Measurements from ENCODE around the gene MEX3A. TPM values are rescaled to one million over a fixed set of nuclear protein-coding genes. Genes with fewer than 3 reads are reported as not detected.
"Not testable (repeated sequence)": the region's sequence is repeated elsewhere in the genome, so short reads cannot be mapped to it uniquely, and the experiment has no call there.

The MEX3A gene
- total RNA-seq, 1 donor from 2014 or later: 37.6 TPM

DNA sequence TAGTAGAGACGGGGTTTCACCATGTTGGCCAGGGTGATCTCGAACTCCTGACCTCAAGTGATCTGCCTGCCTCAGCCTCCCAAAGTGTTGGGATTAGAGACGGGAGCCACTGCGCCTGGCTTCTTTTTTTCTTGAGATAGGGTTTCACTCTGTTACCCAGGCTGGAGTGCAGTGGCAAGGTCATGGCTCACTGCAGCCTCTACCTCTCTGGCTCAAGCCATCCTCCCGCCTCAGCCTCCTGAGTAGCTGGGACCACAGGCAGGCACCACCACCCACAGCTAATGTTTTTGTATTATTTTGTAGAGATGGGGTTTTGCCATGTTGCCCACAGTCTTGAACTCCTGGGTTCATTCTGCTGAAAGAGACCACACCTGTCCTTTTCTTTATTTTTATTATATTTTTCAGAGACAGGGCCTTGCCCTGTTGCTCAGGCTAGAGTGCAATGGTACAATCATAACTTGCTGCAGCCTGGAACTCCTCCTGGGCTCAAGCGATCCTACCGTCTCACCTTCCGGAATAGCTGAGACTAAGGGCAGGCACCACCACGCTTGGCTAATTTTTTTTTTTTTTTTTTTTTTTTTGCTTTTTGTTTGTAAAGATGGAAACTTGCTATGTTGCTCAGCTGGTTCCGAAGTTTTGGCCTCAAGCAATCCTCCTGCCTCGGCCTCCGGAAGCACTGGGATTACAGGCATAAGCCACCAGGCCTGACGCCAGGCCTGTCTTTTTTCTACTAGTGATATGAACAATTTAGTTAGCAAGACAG is 35.3 kb upstream of the MEX3A start:
- Histone ChIP-seq H2AFZ (ENCODE audit: low read depth, low read length) (no peak overlapping the region), H3K4me3 (ENCODE audit: insufficient read depth, low read depth, low read length) (peak overlapping the region; percentile 55), H3K9me3 (ENCODE audit: insufficient read depth, low read depth, low read length) (no peaks in the 10 kb centered on the region), H3K9ac (ENCODE audit: low read length) (peak overlapping the region; percentile 79), H3K4me1 (ENCODE audit: insufficient read depth, low read length) (peaks cover 61% of the 10 kb centered on the region), H4K20me1 (ENCODE audit: insufficient read depth, low read length) (peaks cover 68% of the 10 kb centered on the region), H3K27ac (ENCODE audit: low read depth, low read length) (peak overlapping the region; percentile 64), H3K4me2 (ENCODE audit: low read length) (peak overlapping the region; percentile 84), H3K27me3 (ENCODE audit: insufficient read depth, low read length) (no peaks in the 10 kb centered on the region), H3K36me3 (ENCODE audit: insufficient read depth, low read length) (peaks cover 14% of the 10 kb centered on the region), H3K79me2 (ENCODE audit: insufficient read depth, low read length) (peaks cover 80% of the 10 kb centered on the region)
- FAIRE-seq (no peak), DNase-seq (ENCODE audit: low read depth) (no peak)
- Mint-ChIP-seq H3K4me3 (ENCODE audit: unreplicated experiment) (peak overlapping the region; percentile 77), H3K27me3 (ENCODE audit: low read depth, unreplicated experiment) (no peaks in the 10 kb centered on the region), H3K9me3 (ENCODE audit: unreplicated experiment) (no peaks in the 10 kb centered on the region), H3K27ac (ENCODE audit: unreplicated experiment) (peak overlapping the region; percentile 72), H3K36me3 (ENCODE audit: low read depth, unreplicated experiment) (peaks cover 7% of the 10 kb centered on the region), H3K4me1 (ENCODE audit: low read depth, unreplicated experiment) (peaks cover 47% of the 10 kb centered on the region)
- TF ChIP-seq, protein P1, sequence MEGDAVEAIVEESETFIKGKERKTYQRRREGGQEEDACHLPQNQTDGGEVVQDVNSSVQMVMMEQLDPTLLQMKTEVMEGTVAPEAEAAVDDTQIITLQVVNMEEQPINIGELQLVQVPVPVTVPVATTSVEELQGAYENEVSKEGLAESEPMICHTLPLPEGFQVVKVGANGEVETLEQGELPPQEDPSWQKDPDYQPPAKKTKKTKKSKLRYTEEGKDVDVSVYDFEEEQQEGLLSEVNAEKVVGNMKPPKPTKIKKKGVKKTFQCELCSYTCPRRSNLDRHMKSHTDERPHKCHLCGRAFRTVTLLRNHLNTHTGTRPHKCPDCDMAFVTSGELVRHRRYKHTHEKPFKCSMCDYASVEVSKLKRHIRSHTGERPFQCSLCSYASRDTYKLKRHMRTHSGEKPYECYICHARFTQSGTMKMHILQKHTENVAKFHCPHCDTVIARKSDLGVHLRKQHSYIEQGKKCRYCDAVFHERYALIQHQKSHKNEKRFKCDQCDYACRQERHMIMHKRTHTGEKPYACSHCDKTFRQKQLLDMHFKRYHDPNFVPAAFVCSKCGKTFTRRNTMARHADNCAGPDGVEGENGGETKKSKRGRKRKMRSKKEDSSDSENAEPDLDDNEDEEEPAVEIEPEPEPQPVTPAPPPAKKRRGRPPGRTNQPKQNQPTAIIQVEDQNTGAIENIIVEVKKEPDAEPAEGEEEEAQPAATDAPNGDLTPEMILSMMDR (IDR thresholded peaks at IDR 0.05; ENCODE audit: insufficient read depth, low read depth, low read length): no peak
- no peak for TF ChIP-seq EZH2 (IDR thresholded peaks at IDR 0.05; ENCODE audit: insufficient read depth, low read length)

DNA sequence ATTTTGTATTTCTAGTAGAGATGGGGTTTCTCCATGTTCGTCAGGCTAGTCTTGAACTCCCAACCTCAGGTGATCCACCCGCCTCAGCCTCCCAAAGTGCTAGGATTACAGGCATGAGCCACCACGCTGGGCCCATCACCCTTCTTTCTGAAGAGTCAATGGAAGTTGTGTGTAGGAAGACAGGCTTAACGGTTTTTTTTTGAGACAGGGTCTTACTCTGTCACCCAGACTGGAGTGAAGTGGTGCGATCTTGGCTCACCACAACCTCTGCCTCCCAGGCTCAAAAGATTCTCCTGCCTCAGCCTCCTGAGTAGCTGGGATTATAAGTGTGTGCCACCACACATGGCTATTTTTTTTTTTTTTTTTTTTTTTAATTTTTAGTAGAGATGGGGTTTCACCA is 34.5 kb upstream of the MEX3A start:
- peaks cover 47% of the 10 kb centered on the region for H3K4me1 Mint-ChIP-seq (ENCODE audit: low read depth, unreplicated experiment)
- peaks cover 63% of the 10 kb centered on the region for H3K4me1 ChIP-seq (ENCODE audit: insufficient read depth, low read length)
- peak overlapping the region; percentile 94 for H3K27ac Mint-ChIP-seq (ENCODE audit: unreplicated experiment)
- FAIRE-seq; H3K9me3 Mint-ChIP-seq (ENCODE audit: unreplicated experiment); H3K27me3 ChIP-seq (ENCODE audit: insufficient read depth, low read length); H2AFZ ChIP-seq (ENCODE audit: low read depth, low read length); H3K36me3 Mint-ChIP-seq (ENCODE audit: low read depth, unreplicated experiment); DNase-seq (ENCODE audit: low read depth); H3K27me3 Mint-ChIP-seq (ENCODE audit: low read depth, unreplicated experiment); H3K9me3 ChIP-seq (ENCODE audit: insufficient read depth, low read depth, low read length): not testable (repeated sequence)
- H3K79me2 ChIP-seq (ENCODE audit: insufficient read depth, low read length): peaks cover 71% of the 10 kb centered on the region
- H3K4me3 Mint-ChIP-seq (ENCODE audit: unreplicated experiment): peak overlapping the region; percentile 99
- H3K9ac ChIP-seq (ENCODE audit: low read length): peak overlapping the region; percentile 98
- peak overlapping the region; percentile 94 for H3K27ac ChIP-seq (ENCODE audit: low read depth, low read length)
- H4K20me1 ChIP-seq (ENCODE audit: insufficient read depth, low read length): peaks cover 67% of the 10 kb centered on the region
- peak overlapping the region; percentile 84 for H3K4me2 ChIP-seq (ENCODE audit: low read length)
- peaks cover 14% of the 10 kb centered on the region for H3K36me3 ChIP-seq (ENCODE audit: insufficient read depth, low read length)
- H3K4me3 ChIP-seq (ENCODE audit: insufficient read depth, low read depth, low read length): peak overlapping the region; percentile 96

DNA sequence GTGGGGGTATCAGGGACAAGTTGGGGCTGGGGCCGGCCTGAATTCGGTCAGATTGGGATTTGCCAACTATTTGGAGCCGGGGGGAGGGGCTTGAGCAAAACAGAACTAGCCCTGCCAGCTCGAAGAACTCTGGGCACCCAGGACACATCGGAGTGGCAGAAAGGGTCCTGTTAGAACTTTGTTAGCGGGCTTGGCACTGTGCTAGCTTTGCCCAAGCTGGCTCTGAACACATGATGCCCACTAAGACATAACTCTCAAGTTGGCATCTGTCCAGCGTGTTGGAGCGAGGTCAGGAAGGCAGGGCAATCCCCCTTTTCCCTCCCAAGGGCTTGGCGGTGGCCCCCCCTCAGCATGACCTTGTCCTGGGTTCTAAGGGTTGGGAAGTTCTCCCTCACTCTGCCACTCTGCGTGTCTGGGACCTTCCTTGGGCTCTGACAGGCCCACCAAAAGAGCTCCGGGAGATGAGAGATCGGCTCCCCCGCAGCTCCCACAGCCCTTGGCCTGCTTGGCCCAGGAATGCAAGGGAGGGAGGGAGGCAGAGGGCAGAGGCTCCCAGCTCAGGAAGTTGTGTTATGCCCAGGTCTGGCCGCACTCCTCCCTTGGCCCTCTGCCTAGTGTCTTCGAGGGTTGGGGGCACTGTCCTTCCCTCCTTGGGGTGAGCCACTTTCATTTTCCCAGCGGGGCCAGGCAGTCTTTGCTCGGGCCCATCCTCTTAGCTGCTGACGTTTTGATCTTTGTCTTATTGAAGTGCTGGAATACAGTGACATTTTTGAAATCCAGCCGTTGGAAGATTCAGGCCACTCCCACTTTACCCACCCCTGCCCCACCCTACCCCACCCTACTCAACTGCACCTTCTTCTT is 33.5 kb upstream of the MEX3A start:
- peaks cover 39% of the 10 kb centered on the region for H3K4me1 Mint-ChIP-seq (ENCODE audit: low read depth, unreplicated experiment)
- H3K36me3 Mint-ChIP-seq (ENCODE audit: low read depth, unreplicated experiment): peaks cover 7% of the 10 kb centered on the region
- H3K79me2 ChIP-seq (ENCODE audit: insufficient read depth, low read length): peaks cover 62% of the 10 kb centered on the region
- TF ChIP-seq, protein P1 (IDR thresholded peaks at IDR 0.05; ENCODE audit: insufficient read depth, low read depth, low read length): no peak
- TF ChIP-seq EZH2 (IDR thresholded peaks at IDR 0.05; ENCODE audit: insufficient read depth, low read length): no peak
- peaks cover 12% of the 10 kb centered on the region for H3K36me3 ChIP-seq (ENCODE audit: insufficient read depth, low read length)
- H3K27ac Mint-ChIP-seq (ENCODE audit: unreplicated experiment): peak overlapping the region; percentile 94
- no peak for DNase-seq (ENCODE audit: low read depth)
- peak overlapping the region; percentile 96 for H3K4me3 ChIP-seq (ENCODE audit: insufficient read depth, low read depth, low read length)
- peak overlapping the region; percentile 99 for H3K4me3 Mint-ChIP-seq (ENCODE audit: unreplicated experiment)
- H3K9me3 Mint-ChIP-seq (ENCODE audit: unreplicated experiment): no peaks in the 10 kb centered on the region
- no peak for FAIRE-seq
- H2AFZ ChIP-seq (ENCODE audit: low read depth, low read length): no peak overlapping the region
- peaks cover 58% of the 10 kb centered on the region for H4K20me1 ChIP-seq (ENCODE audit: insufficient read depth, low read length)
- no peaks in the 10 kb centered on the region for H3K27me3 ChIP-seq (ENCODE audit: insufficient read depth, low read length)
- H3K27ac ChIP-seq (ENCODE audit: low read depth, low read length): peak overlapping the region; percentile 94
- no peaks in the 10 kb centered on the region for H3K27me3 Mint-ChIP-seq (ENCODE audit: low read depth, unreplicated experiment)
- H3K9ac ChIP-seq (ENCODE audit: low read length): peak overlapping the region; percentile 98
- H3K9me3 ChIP-seq (ENCODE audit: insufficient read depth, low read depth, low read length): no peaks in the 10 kb centered on the region
- H3K4me2 ChIP-seq (ENCODE audit: low read length): peak overlapping the region; percentile 84
- peaks cover 58% of the 10 kb centered on the region for H3K4me1 ChIP-seq (ENCODE audit: insufficient read depth, low read length)

Measured in astrocyte (in vitro differentiated cells and primary cell).